ENCODE data around the gene NAGA.

DNA sequence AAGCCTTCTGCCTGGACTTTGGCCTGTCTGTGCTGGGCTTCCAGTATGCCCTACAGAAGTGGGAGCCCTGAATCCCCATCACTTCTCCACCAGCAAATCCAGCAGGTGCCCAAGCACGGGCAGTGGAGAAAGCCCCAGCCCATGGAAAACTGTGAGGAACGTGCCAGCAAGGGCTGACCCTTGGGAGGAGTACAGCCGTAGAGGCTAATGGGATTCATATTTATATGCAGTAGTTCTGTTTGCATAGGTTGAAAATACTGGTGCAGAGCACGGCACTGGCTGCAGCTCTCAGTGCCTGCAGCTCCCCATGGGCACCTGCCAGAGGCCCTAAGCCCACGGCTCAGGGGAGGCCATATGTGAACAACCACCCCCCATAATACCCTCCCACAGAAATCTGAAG, 10.1 kb downstream of the NAGA start:
- TF ChIP-seq, protein P1, sequence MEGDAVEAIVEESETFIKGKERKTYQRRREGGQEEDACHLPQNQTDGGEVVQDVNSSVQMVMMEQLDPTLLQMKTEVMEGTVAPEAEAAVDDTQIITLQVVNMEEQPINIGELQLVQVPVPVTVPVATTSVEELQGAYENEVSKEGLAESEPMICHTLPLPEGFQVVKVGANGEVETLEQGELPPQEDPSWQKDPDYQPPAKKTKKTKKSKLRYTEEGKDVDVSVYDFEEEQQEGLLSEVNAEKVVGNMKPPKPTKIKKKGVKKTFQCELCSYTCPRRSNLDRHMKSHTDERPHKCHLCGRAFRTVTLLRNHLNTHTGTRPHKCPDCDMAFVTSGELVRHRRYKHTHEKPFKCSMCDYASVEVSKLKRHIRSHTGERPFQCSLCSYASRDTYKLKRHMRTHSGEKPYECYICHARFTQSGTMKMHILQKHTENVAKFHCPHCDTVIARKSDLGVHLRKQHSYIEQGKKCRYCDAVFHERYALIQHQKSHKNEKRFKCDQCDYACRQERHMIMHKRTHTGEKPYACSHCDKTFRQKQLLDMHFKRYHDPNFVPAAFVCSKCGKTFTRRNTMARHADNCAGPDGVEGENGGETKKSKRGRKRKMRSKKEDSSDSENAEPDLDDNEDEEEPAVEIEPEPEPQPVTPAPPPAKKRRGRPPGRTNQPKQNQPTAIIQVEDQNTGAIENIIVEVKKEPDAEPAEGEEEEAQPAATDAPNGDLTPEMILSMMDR (IDR thresholded peaks at IDR 0.05): no peak
- no peak for TF ChIP-seq ZFX (IDR thresholded peaks at IDR 0.05; ENCODE audit: borderline replicate concordance)

Data from 22Rv1 (cell line).